HT1080 (cell line): ENCODE measurements around the gene SBK2. TPM values are rescaled to one million over a fixed set of nuclear protein-coding genes. Genes with fewer than 3 reads are reported as not detected.

Experiments
- DNase-seq: peaks from one replicate; pipeline ENCODE4 v3.0.0-alpha.2; 2015; ENCODE audit warnings: low read depth
- total RNA-seq: library from RNA; depleted of rRNA; stranded (reverse); fragments of >200 nt; shearing (Covaris generic); gene quantifications from 2 replicates; pipeline ENCODE4 v1.2.3, GENCODE V29; 2014; rRNA removed

Gene SBK2
- total RNA-seq, 1 experiment from 2014 or later, result not detected

DNA sequence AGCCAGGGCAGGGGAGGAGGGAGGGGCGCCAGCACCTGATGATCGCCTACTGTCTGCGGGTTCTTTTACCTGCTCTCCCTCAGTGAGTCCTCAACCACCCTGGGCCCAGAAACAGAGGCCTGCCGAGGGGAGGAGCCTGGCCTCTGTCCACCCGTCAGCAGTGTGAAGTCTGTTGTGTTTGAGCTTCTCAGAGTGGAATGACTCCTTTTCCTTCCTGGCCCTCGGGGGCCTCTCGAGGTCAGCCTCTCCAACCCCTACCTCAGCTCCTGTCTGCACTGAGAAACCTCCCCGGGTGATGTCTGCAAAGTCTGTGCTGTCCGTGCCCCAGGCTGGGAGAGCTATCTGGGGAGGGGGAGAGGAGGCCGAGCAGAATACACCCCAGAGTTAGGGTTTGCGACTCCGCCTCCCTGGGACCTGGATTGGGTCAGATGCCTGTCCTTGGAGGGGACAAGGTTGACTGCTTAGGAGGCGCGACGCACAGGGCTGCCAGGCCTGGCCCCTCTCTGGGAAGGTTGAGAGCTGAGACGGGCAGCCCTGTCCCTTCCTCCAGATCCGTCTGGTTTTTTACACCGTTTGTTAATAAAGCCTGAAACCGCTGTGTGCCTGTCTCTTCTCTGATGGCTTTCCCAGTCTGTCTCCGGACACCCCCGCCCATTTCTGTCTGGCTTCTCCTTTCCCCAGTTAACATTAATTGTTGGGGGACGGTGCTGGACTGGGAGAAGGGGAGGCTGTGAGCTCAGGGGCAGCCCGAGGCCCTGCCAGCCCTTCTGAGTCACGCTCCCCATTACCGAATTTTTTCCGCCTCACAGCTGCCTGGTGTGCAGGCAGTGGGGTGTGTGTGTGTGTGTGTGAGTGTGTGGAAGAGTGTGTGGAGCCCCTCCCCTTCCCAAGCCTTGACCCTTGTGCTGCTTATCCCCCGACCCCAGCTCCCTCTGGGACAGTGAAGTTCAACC, 49.7 kb downstream of the SBK2 start:
- DNase-seq, result peak; percentile 69

DNA sequence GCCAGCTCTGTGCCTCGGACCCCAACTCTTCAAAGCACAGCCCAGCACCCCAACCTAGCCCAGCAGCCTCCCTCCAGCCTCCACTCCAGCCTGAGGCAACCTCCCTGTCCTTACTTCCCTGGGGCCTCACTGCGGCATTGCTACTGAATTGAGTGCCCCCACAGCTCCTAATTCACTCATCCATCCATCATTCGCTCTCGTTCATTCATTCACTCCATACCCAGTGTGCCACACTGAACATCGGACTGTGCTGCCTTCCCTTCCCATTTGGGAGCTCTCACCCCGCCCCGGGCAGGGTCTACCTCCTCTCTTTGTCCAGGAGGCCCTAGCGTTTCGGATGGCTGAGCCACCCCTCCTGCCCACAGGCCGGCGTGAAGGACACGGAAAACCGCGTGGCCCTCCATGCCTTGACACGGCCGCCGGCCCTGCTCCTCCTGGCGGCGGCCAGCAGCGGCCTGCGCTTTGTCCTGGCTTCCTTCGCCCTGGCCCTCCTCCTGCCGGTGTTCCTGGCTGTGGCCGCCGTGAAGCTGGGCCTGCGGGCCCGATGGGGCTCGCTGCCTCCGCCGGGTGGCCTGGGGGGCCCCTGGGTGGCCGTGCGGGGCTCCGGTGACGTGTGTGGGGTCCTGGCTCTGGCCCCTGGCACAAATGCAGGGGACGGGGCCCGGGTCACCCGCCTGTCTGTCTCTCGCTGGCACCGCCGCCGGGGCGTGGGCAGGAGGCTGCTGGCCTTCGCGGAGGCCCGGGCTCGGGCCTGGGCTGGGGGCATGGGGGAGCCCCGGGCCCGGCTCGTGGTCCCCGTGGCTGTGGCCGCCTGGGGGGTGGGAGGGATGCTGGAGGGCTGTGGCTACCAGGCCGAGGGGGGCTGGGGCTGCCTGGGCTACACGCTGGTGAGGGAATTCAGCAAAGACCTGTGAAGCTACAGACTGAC, 50.6 kb downstream of the SBK2 start:
- DNase-seq, result no peak

DNA sequence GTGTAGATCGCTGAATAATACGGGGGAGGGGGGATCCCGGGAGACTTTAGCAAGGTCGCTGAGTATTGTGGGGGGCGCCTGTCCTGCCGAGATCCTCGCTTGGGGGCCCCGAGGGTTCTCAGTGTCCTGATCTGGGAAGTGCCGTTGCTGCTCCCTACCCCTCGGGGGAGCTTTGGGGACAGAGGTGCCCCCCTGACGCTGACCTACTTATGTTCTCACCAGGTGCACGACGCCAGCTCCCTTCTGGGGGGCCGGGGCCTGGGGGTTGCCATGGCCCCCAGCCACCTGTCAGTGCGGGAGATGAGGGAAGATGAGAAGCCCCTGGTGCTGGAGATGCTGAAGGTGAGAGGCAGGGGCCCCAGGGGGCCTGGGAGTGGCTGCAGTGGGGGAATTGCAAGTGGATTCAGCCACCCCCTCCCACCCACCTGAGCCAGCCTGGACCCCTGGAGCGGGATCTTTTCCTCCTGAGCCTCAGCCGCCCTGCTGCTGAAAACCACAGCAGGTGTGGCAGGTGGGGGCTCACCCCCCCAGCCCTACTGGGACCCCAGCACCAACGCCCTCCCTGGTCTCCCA, 51.4 kb downstream of the SBK2 start:
- no peak for DNase-seq

DNA sequence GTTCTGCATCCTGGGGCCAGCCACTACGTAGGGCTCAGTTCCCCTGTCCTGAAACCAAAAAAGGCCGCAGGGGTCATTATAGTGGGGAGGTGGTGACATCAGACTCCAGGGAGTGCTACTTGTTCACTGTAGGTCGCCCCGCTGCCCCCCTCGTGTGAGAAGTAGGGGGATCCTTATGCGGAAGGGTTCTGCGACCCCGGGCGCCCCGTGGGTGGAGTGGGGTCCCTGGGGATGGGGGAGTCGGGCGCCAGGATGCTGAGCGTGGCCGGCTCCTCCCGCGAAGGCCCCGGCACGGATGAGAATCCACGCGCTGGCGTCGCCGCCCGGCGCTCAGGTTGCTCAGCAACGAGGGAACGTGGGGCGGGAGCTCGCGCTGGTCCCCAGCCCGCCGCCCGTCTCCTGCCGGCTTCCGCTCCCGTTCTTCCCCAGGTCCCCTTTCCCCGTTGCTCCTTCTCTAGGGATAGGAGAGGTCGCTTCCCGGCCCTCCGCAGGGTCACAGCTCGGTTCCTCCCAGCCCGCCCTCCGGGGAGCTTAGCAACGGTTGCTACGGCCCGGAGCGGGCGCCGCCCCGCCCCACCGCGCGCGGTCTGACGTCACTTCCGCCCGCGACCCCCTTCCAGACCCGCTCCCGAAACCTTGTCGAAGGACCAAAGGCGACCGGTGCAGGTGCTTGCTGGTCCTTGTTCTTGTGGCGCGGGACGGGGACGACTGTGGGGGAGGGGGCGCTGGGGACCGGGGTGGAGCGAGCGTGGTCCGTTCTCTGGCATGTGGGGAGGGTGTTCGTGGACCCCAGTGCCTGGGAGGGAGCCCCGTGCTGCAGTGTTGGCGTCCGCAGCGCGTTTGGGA, 52.1 kb downstream of the SBK2 start, which contains the start of gene NAT14:
Gene NAT14 (plus strand): TSS at position 596 of the 846 bp plus-strand sequence. CDS start 521 bp downstream, outside the sequence.
- DNase-seq, result peak; percentile 52

DNA sequence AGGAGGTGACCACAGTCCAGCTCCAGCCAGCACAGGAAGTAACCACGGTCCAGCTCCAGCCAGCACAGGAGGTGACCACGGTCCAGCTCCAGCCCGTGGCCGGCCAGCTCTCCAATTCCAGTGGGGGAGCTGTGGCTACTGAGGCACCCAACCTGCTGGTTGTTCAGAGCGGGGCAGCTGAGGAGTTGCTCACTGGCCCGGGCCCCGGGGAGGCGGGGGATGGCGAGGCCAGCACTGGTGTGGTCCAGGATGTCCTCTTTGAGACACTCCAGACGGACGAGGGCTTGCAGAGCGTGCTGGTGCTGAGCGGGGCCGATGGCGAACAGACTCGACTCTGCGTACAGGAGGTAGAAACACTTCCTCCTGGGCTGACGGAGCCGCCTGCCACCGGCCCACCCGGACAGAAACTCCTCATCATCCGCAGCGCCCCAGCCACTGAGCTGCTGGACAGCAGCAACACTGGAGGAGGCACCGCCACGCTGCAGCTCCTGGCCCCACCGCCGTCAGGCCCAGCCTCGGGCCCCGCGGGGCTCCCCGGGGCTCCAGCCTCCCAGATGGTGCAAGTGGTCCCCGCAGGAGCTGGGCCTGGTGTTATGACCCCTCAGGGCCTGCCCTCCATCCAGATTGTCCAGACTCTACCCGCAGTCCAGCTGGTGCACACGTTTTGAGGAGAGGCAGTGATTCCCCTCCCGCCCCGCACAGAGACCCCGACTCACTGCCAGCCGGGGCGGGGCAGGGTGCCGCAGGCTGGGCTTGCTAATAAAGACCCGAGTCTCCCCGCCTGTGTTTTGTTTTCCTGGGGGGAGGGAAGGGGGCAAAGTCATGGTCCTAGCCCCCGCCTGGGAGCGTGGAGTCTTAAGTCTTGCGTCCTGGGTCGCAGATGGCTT, 53.0 kb downstream of the SBK2 start:
- no peak for DNase-seq

DNA sequence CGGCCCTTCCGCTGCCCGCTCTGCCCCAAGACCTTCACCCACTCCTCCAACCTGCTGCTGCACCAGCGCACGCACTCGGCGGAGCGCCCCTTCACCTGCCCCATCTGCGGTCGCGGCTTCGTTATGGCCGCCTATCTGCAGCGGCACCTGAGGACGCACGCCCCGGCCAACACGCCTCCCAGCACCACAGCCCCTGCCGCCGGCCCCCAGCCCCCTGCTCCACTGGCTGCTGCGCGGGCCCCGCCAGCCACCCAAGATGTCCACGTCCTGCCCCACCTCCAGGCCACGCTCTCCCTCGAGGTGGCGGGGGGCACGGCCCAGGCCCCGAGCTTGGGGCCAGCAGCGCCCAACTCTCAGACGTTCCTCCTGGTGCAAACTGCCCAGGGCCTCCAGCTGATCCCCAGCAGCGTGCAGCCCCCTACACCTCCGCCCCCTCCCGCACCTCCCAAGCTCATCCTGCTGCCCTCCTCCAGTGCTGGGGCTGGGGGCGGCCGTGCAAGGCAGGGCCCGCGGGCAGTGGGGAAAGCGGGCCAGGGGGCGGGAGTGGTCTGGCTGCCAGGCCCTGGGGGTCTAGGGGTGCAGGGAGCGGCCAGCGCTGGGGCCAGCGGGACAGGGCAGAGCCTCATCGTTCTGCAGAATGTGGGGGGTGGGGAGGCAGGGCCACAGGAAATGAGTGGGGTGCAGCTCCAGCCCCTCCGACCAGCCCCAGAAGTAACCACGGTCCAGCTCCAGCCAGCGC, 53.8 kb downstream of the SBK2 start:
- DNase-seq, result no peak

DNA sequence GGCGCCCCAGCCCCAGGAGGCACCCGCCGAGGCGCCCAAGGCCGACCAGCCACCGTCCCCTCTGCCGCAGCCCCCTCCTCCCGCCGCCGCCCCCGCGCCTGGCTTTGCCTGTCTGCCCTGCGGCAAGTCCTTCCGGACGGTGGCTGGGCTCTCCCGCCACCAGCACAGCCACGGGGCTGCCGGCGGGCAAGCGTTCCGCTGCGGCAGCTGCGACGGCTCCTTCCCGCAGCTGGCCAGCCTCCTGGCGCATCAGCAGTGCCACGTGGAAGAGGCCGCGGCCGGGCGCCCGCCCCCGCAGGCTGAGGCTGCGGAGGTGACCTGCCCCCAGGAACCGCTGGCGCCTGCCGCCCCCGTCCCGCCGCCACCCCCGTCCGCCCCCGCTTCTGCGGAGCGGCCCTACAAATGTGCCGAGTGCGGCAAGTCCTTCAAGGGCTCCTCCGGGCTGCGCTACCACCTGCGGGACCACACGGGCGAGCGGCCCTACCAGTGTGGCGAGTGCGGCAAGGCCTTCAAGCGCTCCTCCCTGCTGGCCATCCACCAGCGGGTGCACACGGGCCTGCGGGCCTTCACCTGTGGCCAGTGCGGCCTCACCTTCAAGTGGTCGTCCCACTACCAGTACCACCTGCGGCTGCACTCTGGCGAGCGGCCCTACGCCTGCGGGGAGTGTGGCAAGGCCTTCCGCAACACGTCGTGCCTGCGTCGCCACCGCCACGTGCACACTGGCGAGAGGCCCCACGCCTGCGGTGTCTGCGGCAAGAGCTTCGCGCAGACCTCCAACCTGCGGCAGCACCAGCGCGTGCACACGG, 54.6 kb downstream of the SBK2 start:
- no peak for DNase-seq

DNA sequence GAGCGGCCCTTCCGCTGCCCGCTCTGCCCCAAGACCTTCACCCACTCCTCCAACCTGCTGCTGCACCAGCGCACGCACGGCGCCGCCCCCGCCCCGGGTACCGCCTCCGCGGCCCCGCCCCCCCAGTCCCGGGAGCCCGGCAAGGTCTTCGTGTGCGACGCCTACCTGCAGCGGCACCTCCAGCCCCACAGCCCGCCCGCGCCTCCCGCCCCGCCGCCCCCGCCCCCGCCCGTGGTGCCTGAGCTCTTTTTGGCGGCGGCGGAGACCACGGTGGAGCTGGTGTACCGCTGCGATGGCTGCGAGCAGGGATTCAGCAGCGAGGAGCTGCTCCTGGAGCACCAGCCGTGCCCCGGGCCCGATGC, 55.2 kb downstream of the SBK2 start:
- DNase-seq, result no peak

DNA sequence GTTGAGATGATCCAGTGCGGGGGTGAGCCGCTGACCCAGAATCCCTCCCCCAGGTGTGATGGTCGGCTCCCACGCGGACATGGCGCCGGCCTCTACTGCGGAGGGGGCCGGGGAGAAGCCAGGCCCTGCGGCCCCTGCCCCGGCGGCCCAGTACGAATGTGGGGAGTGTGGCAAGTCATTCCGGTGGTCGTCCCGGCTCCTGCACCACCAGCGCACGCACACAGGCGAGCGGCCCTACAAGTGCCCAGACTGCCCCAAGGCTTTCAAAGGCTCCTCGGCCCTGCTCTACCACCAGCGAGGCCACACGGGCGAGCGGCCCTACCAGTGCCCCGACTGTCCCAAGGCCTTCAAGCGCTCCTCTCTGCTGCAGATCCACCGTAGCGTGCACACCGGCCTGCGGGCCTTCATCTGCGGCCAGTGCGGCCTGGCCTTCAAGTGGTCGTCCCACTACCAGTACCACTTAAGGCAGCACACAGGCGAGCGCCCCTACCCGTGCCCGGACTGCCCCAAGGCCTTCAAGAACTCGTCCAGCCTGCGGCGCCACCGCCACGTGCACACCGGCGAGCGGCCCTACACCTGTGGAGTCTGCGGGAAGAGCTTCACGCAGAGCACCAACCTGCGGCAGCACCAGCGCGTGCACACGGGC, 55.7 kb downstream of the SBK2 start:
- DNase-seq, result no peak

DNA sequence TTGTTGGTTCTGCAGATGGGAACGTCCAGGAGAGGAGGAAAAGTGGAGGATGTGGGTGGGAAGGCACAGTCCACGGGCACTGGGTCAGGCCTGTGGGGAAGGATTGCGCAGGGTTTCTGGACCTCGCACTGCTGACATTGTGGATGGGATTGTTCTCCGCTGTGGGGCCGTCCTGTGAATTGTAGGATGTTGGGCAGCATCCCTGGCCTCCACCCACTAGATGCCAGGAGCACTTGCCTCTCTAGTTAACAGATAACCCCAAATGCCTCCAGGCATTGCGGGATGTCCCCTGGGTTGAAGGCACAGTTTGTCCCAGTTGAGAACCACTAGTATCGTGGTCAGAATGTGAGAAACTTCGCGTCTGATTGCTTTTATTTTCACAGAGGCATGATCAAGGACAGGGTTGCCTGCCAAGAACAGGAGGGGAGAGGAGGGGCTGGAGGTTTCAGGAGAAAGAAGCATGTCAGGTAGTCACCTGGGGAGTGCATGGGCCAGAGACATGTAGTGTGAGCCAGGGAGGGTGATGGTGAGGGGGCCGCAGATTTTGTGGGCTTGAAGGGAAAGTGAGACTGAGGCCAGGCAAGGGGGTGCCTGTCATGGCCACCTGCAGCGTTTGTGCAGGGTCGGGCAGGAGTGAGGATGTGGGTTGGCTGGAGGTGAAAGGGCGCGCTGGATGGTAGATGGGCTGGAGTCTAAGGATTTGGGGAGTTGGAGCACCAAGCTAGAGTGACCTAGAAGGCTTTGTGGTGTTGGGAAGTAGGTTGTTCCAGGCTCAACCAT, 57.3 kb downstream of the SBK2 start:
- no peak for DNase-seq

DNA sequence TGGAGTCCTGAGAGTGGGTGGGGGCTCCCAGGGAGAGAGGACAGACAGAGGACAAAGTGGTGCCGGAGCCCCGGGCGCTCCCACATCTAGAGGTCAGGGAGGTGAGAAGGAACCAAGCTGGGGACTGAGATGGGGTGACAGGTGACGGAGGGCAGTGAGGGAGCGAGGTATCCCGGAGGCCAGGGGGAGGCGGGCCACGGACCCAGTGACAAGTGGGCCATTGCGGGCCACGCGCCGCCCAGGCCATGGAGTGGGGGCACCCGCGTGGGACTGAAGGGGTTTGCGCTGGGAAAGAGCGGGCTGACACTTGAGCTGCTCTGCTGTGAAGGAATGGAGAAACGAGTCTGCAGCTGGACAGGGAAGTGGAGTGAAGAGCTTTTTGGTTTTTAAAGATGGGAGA, 57.9 kb downstream of the SBK2 start:
- DNase-seq, result no peak

Other genes starting within 250 kb of the SBK2 start
- not detected in 2 replicates for gene TMEM150B, start 211.8 kb downstream of the SBK2 start, total RNA-seq
- 2.4 and 5.8 TPM in 2 replicates for gene KMT5C, start 197.3 kb downstream of the SBK2 start, total RNA-seq
- gene COX6B2, start 182.4 kb downstream of the SBK2 start, total RNA-seq, result not detected in 2 replicates
- not detected in 2 replicates for gene GARIN5B, start 173.9 kb downstream of the SBK2 start, total RNA-seq
- 52.7 and 56.0 TPM in 2 replicates for gene IL11, start 166.7 kb downstream of the SBK2 start, total RNA-seq
- gene TMEM190, start 160.3 kb downstream of the SBK2 start, total RNA-seq, result not detected in 2 replicates
- 1.1 and 1.3 TPM in 2 replicates for gene TMEM238, start 152.8 kb downstream of the SBK2 start, total RNA-seq
- 733 and 1,703 TPM in 2 replicates for gene RPL28, start 151.2 kb downstream of the SBK2 start, total RNA-seq
- 646 and 1,047 TPM in 2 replicates for gene UBE2S, start 129.3 kb downstream of the SBK2 start, total RNA-seq
- not detected in 2 replicates for gene SHISA7, start 93.8 kb downstream of the SBK2 start, total RNA-seq
- gene ISOC2, start 75.5 kb downstream of the SBK2 start, total RNA-seq, result 82.1 and 89.8 TPM in 2 replicates
- 0.10 TPM in 1 of 2 replicates, not detected in the other for gene C19orf85, start 72.4 kb downstream of the SBK2 start, total RNA-seq
- gene ZNF628, start 60.5 kb downstream of the SBK2 start, total RNA-seq, result 2.4 and 4.6 TPM in 2 replicates
- 27.4 and 31.7 TPM in 2 replicates for gene NAT14, start 51.9 kb downstream of the SBK2 start, total RNA-seq
- gene SSC5D, start 48.7 kb downstream of the SBK2 start, total RNA-seq, result 0.05 and 0.07 TPM in 2 replicates
- gene SBK3, start 8.4 kb upstream of the SBK2 start, total RNA-seq, result not detected in 2 replicates
- 8.2 and 8.3 TPM in 2 replicates for gene ZNF579, start 43.7 kb upstream of the SBK2 start, total RNA-seq
- 6.0 and 10.0 TPM in 2 replicates for gene FIZ1, start 62.4 kb upstream of the SBK2 start, total RNA-seq
- gene ZNF524, start 63.2 kb upstream of the SBK2 start, total RNA-seq, result 18.8 and 26.2 TPM in 2 replicates
- 2.2 and 3.8 TPM in 2 replicates for gene ZNF865, start 68.5 kb upstream of the SBK2 start, total RNA-seq
- 4.1 and 6.1 TPM in 2 replicates for gene ZNF784, start 87.4 kb upstream of the SBK2 start, total RNA-seq
- 16.5 and 55.3 TPM in 2 replicates for gene ZNF580, start 103.9 kb upstream of the SBK2 start, total RNA-seq
- 23.7 and 29.5 TPM in 2 replicates for gene ZNF581, start 106.5 kb upstream of the SBK2 start, total RNA-seq
- 14.0 and 17.6 TPM in 2 replicates for gene CCDC106, start 111.1 kb upstream of the SBK2 start, total RNA-seq
- 334 and 352 TPM in 2 replicates for gene U2AF2, start 117.9 kb upstream of the SBK2 start, total RNA-seq
- 97.4 and 122 TPM in 2 replicates for gene EPN1, start 138.1 kb upstream of the SBK2 start, total RNA-seq
- not detected in 2 replicates for gene NLRP9, start 201.3 kb upstream of the SBK2 start, total RNA-seq
- 0.13 and 0.18 TPM in 2 replicates for gene RFPL4A, start 222.0 kb upstream of the SBK2 start, total RNA-seq
- not detected in 2 replicates for gene RFPL4AL1, start 232.0 kb upstream of the SBK2 start, total RNA-seq